ENCODE data around the gene MAD1L1. TPM values are rescaled to one million over a fixed set of nuclear protein-coding genes. Genes with fewer than 3 reads are reported as not detected.

MAD1L1 gene
- total and polyA plus RNA-seq, 2 of the 4 experiments (the other 2 are of a cell fraction): 29.0 to 40.9 TPM

DNA sequence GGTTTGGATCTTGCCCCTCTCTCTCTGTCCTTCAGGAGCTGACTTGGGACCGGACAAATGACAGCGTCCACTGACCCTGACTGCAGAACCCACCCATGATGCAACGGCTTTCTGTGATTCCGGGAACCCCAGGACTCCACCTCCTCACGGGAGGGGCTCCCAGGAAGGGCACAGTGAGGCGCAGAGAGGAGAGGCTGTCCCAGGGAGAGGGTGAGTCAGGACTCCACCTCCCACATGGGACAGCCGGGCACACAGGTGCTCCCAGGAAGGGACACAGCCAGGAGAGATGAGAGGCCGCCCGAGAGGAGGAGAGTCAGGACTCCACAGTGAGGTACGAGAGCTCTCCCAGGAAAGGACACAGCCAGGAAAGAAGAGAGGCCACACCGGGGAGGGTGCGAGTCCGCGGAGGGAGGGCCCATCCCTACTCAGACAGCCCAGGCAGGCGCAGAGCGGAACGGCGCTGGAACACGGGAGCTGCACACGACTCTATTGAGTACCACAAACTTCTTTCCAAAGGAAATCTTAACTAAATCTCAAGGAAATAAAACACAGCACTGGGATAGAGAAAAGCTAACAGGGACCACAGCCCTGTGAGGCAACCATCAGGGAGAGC lies 162.5 kb downstream of the MAD1L1 start:
- H2BK20ac ChIP-seq (ENCODE audit: low read depth, low read length): no peak overlapping the region
- H3K4me2 ChIP-seq (ENCODE audit: low read depth, low read length): no peak overlapping the region
- no peak overlapping the region for H2AK5ac ChIP-seq (ENCODE audit: low read depth, low read length)
- peaks cover 15% of the 10 kb centered on the region for H3K36me3 ChIP-seq (ENCODE audit: control insufficient read depth, insufficient read depth, low read length)
- H3K27ac ChIP-seq (ENCODE audit: insufficient read depth, low read length): no peak overlapping the region
- no peak overlapping the region for H3K9ac ChIP-seq (ENCODE audit: low read depth, low read length)
- H4K91ac ChIP-seq (ENCODE audit: insufficient read depth, low read depth, low read length): no peak overlapping the region
- ChIA-PET CTCF (no interaction called here), POLR2A (ENCODE audit: unreplicated experiment) (interaction anchor here (0.6 kb wide), 1 partner anchor 126 kb away, joined by 4 read pairs; no protein-coding TSS in a partner anchor)
- ATAC-seq (ENCODE audit: low read depth): no peak
- dilution Hi-C loops (cut with HindIII; ENCODE audit: low sequenced_read_pairs, unreplicated experiment): no loop called here
- no peak overlapping the region for H3K4me3 ChIP-seq (ENCODE audit: insufficient read depth, low read depth, low read length)
- H2BK120ac ChIP-seq (ENCODE audit: low read depth, low read length): no peak overlapping the region
- no peak overlapping the region for H3K14ac ChIP-seq (replicated peaks; ENCODE audit: low read depth, low read length)
- no peak overlapping the region for H3K18ac ChIP-seq (ENCODE audit: low read depth, low read length)
- no peaks in the 10 kb centered on the region for H4K20me1 ChIP-seq (ENCODE audit: insufficient read depth, low read length)
- no TSS peak for BruUV-seq (replicated peaks)
- H3K23ac ChIP-seq (ENCODE audit: low read depth, low read length): no peak overlapping the region
- H4K5ac ChIP-seq (ENCODE audit: low read depth, low read length): no peak overlapping the region
- H2AFZ ChIP-seq (replicated peaks; ENCODE audit: low read length, poor library complexity): no peak overlapping the region
- intact Hi-C loops (cut with micrococcal nuclease): no loop called here
- H3K4me1 ChIP-seq (ENCODE audit: control insufficient read depth, insufficient read depth, low read length): no peaks in the 10 kb centered on the region
- H3K56ac ChIP-seq (ENCODE audit: extremely low read depth, insufficient read depth, low read length): no peak overlapping the region
- H2BK15ac ChIP-seq (ENCODE audit: low read depth, low read length): no peak overlapping the region
- H3K27me3 ChIP-seq (ENCODE audit: control insufficient read depth, insufficient read depth, low read length): no peaks in the 10 kb centered on the region
- H2AK9ac ChIP-seq (replicated peaks; ENCODE audit: low read depth, low read length, poor library complexity): no peak overlapping the region
- no peak for DNase-seq
- WGBS, 2 experiments (ENCODE audit: extremely low coverage in 2 of 2, insufficient read length in 1 of 2): 83% methylated on average over 7 of the region's 20 CpGs; no CpG with 5 or more reads in 1 of the 2 experiments
- no peak overlapping the region for H4K8ac ChIP-seq (ENCODE audit: low read depth in 2 of 2, low read length in 2 of 2)
- H2BK5ac ChIP-seq (ENCODE audit: low read depth, low read length, poor library complexity, severe bottlenecking): no peak overlapping the region
- H3K4ac ChIP-seq (ENCODE audit: low read depth, low read length): no peak overlapping the region
- H3K9me3 ChIP-seq (ENCODE audit: control insufficient read depth, insufficient read depth, low read length): no peaks in the 10 kb centered on the region
- in situ Hi-C loops (cut with MboI; ENCODE audit: low sequenced_read_pairs): no loop called here
- H3K9me1 ChIP-seq (ENCODE audit: insufficient read depth, low read length): no peaks in the 10 kb centered on the region; the same call in 1 of the 2 replicates
- H3K79me1 ChIP-seq (ENCODE audit: low read depth in 1 of 2, low read length in 2 of 2): peaks cover 0 to 3% of the 10 kb centered on the region in 2 experiments; a peak in 2 of 4 replicates
- no peak for TF ChIP-seq MXI1 (IDR thresholded peaks at IDR 0.05; ENCODE audit: borderline replicate concordance, low read depth, low read length)
- no peak for TF ChIP-seq FOS (IDR thresholded peaks at IDR 0.05; ENCODE audit: low read depth, low read length)
- TF ChIP-seq POLR2A (IDR thresholded peaks at IDR 0.05; ENCODE audit: low read depth, low read length): no peak
- TF ChIP-seq MAZ (IDR thresholded peaks at IDR 0.05; ENCODE audit: borderline replicate concordance, low read depth, low read length): no peak
- TF ChIP-seq, protein P1, sequence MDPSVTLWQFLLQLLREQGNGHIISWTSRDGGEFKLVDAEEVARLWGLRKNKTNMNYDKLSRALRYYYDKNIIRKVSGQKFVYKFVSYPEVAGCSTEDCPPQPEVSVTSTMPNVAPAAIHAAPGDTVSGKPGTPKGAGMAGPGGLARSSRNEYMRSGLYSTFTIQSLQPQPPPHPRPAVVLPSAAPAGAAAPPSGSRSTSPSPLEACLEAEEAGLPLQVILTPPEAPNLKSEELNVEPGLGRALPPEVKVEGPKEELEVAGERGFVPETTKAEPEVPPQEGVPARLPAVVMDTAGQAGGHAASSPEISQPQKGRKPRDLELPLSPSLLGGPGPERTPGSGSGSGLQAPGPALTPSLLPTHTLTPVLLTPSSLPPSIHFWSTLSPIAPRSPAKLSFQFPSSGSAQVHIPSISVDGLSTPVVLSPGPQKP (IDR thresholded peaks at IDR 0.05; ENCODE audit: borderline replicate concordance, low read depth, low read length): no peak
- TF ChIP-seq CHD1 (IDR thresholded peaks at IDR 0.05; ENCODE audit: low read depth, low read length): no peak
- no peak for TF ChIP-seq NFE2L2 (IDR thresholded peaks at IDR 0.05; ENCODE audit: low read depth, low read length)
